T-helper 1 cell treated with Interleukin-12 subunit alpha and Interleukin-12 subunit beta and Interleukin-4 antibody, amounts not matched to agents 30 ng/mL and 1 ng/mL, for 36 hours (primary cell): ENCODE data around the gene STK24. TPM values are rescaled to one million over a fixed set of nuclear protein-coding genes. Genes with fewer than 3 reads are reported as not detected.

Source experiments
- intact Hi-C: fragments of 100-400 bp; cut with micrococcal nuclease; formaldehyde crosslinking; loops from one replicate; pipeline ENCODE4 v1.15.1; 2024
- total RNA-seq: library from RNA; stranded (reverse); gene quantifications from 2 replicates; pipeline ENCODE4 v1.2.3, GENCODE V29; 2022

STK24 gene
- total RNA-seq, 1 donor from 2014 or later: 151 TPM

DNA sequence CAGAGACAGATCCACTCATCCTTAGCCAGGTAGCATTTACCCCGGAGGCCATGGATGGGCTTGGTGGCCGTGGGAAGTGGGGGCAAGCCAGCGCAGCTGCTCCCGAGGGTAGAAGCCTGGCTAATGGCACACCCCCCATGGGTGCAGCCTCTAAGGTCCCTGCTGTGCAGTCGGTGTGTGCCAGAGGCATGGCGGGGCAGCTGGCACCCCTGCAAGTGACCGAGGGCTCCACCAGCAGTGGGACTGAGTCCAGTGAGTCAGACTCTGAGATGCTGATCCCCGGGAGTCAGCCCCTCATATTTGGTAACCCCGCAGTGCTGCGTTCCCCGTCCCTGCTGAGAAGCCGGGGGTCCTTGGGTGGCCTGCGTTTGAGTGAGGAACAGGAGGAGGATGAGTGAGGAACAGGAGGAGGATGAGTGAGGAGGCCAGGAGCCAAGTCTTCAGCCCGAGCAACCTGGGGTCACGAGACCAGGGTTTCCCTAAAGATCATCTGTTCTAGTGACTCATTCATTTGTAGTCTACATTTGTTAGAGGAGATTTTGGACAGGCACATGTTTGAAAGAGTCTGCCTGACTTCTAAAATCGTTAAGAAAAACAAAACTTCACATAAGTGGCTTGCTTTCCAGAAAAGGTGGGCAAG lies 180.7 kb downstream of the STK24 start:
- intact Hi-C loops: no loop called here

Other genes with a start within 250 kb of the STK24 start
- not detected in 2 replicates for gene SLC15A1, start 175.6 kb upstream of the STK24 start, total RNA-seq